Measurements from ENCODE around the gene ABHD12B. TPM values are rescaled to one million over a fixed set of nuclear protein-coding genes. Genes with fewer than 3 reads are reported as not detected.
"Not testable (repeated sequence)": the region's sequence is repeated elsewhere in the genome, so short reads cannot be mapped to it uniquely, and the experiment has no call there.

The ABHD12B gene
- total RNA-seq, 1 donor = not detected

DNA sequence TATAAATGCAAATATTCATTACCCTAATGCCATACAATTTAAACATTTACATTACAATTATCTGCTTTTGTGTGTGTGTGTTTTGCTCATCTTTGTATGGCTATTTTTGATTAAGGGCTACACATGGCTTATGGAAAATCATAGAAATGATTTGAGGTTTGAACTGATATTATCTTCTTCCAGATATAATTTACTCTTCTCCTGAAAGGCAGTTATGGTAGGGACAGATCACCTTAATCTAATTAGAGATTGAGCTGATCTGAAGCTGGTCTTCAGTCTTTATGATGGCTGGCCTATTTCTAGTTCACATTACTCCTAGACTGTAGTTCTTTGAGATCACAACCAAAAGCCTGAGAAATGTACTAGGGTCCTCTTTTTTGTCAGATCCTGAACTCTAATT, 15.6 kb downstream of the ABHD12B start:
- TF ChIP-seq, protein P1, sequence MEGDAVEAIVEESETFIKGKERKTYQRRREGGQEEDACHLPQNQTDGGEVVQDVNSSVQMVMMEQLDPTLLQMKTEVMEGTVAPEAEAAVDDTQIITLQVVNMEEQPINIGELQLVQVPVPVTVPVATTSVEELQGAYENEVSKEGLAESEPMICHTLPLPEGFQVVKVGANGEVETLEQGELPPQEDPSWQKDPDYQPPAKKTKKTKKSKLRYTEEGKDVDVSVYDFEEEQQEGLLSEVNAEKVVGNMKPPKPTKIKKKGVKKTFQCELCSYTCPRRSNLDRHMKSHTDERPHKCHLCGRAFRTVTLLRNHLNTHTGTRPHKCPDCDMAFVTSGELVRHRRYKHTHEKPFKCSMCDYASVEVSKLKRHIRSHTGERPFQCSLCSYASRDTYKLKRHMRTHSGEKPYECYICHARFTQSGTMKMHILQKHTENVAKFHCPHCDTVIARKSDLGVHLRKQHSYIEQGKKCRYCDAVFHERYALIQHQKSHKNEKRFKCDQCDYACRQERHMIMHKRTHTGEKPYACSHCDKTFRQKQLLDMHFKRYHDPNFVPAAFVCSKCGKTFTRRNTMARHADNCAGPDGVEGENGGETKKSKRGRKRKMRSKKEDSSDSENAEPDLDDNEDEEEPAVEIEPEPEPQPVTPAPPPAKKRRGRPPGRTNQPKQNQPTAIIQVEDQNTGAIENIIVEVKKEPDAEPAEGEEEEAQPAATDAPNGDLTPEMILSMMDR (IDR thresholded peaks at IDR 0.05; ENCODE audit: insufficient read depth, low read length) = no peak
- DNase-seq (ENCODE audit: low read depth) = no peak
- no peak overlapping the region for H3K4me3 ChIP-seq (ENCODE audit: low read depth, low read length)

- TF ChIP-seq, protein P1 (IDR thresholded peaks at IDR 0.05; ENCODE audit: insufficient read depth, low read length) = no peak
- no peak overlapping the region for H3K4me3 ChIP-seq (ENCODE audit: low read depth, low read length)
- no peak for DNase-seq (ENCODE audit: low read depth)
These were observed 20.4 kb downstream of the ABHD12B start for GRCh38 chr14:50892255-50892654.

- H3K4me3 ChIP-seq (ENCODE audit: low read depth, low read length); DNase-seq (ENCODE audit: low read depth): not testable (repeated sequence)
These were observed 24.6 kb downstream of the ABHD12B start for GRCh38 chr14:50896421-50896820.

GRCh38 chr14:50897005-50897404, 25.2 kb downstream of the ABHD12B start:
- H3K4me3 ChIP-seq (ENCODE audit: low read depth, low read length); DNase-seq (ENCODE audit: low read depth): not testable (repeated sequence)

DNA sequence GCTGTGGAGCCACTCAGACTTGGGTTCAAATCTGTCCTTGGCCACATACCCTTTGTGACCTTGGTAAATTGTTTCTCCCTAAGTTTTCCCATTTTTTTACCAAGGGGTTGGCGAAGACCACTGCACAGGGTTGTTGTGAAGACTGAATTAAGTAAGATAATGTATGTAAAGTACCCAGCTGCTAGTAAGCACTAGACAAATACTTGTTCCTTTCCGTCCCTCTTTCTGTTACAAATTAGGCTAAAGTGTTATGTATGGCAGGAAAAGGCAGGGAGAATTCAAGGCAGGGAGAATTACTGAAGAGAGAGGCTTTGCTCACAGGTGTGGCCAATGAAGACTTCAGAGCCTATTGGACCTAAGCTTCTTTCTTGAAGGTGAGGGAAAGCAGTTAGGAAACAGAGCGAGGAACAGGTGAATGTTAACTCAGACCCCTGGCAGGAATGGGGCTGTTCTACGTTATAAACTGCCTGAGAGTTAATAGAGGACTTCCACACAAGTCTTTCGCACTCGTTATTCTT, 25.9 kb downstream of the ABHD12B start:
- TF ChIP-seq, protein P1 (IDR thresholded peaks at IDR 0.05; ENCODE audit: insufficient read depth, low read length) = no peak
- no peak for DNase-seq (ENCODE audit: low read depth)
- H3K4me3 ChIP-seq (ENCODE audit: low read depth, low read length) = no peak overlapping the region

GRCh38 chr14:50901361-50901760, 29.5 kb downstream of the ABHD12B start:
- H3K4me3 ChIP-seq (ENCODE audit: low read depth, low read length) = no peak overlapping the region
- TF ChIP-seq, protein P1 (IDR thresholded peaks at IDR 0.05; ENCODE audit: insufficient read depth, low read length) = no peak
- DNase-seq (ENCODE audit: low read depth) = no peak

DNA sequence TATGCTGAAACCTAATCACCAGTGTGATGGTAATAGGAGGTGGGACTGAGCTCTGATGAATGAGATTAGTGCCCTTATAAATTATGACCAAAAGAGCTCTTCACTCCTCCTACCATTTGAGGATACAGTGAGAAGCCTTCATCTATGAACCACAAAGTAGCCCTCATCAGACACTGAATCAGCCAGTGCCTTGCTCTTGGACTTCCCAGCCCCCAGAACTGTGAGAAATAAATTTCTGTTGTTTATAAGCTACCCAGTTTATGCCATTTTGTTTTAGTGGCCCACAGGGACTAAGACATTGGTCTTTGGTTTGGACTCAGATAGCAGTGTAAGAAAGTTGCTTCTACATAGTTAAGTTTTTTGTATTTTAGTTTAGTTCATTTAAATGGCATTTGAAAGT, 32.9 kb downstream of the ABHD12B start:
- TF ChIP-seq, protein P1 (IDR thresholded peaks at IDR 0.05; ENCODE audit: insufficient read depth, low read length) = no peak
- no peak for DNase-seq (ENCODE audit: low read depth)
- H3K4me3 ChIP-seq (ENCODE audit: low read depth, low read length) = no peak overlapping the region

GRCh38 chr14:50906326-50907065, 34.6 kb downstream of the ABHD12B start:
- no peak overlapping the region for H3K4me3 ChIP-seq (ENCODE audit: low read depth, low read length)

More at GRCh38 chr14:50906326-50907065, 34.6 kb downstream of the ABHD12B start:
- TF ChIP-seq, protein P1 (IDR thresholded peaks at IDR 0.05; ENCODE audit: insufficient read depth, low read length) = no peak
- no peak for DNase-seq (ENCODE audit: low read depth)

All from fibroblast of the aortic adventitia (primary cell).